ENCODE data around the gene ERC2. TPM values are rescaled to one million over a fixed set of nuclear protein-coding genes. Genes with fewer than 3 reads are reported as not detected.

Gene ERC2
- total and polyA plus RNA-seq, 2 of the 13 experiments (the other 11 are each of a cell fraction or from before 2014, with no cell fraction given), result 0.16 to 0.22 TPM

DNA sequence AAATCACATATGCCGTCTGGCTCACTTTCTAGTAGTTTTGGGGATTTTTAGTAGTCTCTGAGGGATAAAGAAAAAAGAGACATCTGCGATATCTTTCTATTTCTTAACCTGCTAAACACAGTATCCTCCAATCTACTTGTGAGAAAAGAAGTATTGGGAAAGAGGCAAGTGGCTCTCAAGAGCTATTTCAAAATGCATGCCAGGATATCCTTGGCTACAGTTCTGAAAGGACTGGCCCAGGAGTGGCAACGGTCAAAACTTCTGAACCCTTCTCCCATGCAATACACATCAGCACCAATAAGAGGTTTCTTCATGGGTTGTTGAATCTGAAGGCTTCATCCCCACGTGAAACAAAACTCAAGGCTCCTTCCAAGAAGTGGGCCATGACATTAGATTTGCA, 777.1 kb downstream of the ERC2 start:
- no peak overlapping the region for H3K4me2 ChIP-seq (ENCODE audit: low read depth, low read length)
- POLR2A ChIA-PET, result no interaction called here
- DNase-seq (ENCODE audit: low spot score) (no peak), ATAC-seq (no peak), FAIRE-seq (no peak)
- H3K79me2 ChIP-seq (ENCODE audit: insufficient read depth, low read length), result no peaks in the 10 kb centered on the region
- 22% methylated on average over 4 of the region's 4 CpGs for WGBS (ENCODE audit: low lambda C conversion rate)
- no peak overlapping the region for H3K9ac ChIP-seq (ENCODE audit: insufficient read depth, low read depth, low read length)
- H2AFZ ChIP-seq (ENCODE audit: low read length), result no peak overlapping the region
- intact Hi-C loops (cut with micrococcal nuclease; ENCODE audit: unreplicated experiment), result no loop called here
- no peaks in the 10 kb centered on the region for H3K4me1 ChIP-seq (ENCODE audit: insufficient read depth, low read length)
- no peak overlapping the region for H3K27ac ChIP-seq (ENCODE audit: extremely low read length, insufficient read depth, low read length)
- CTCF ChIA-PET (ENCODE audit: low intra/inter-chr PET ratio, low total read pairs), result no interaction called here
- H3K27me3 ChIP-seq (ENCODE audit: control insufficient read depth in 1 of 2, insufficient read depth in 2 of 2, low read length in 2 of 2), result peaks cover 0 to 1% of the 10 kb centered on the region in 2 experiments; a peak in 1 of 5 replicates
- in situ Hi-C loops (cut with HindIII; ENCODE audit: extremely low pct_ligation_motif_present, low pct_unique_long_range_greater_than_20kb), result no loop called here
- H3K4me3 ChIP-seq (replicated peaks in 1 of 3; ENCODE audit: insufficient read depth in 1 of 3, low read depth in 2 of 3, low read length in 3 of 3), result no peak overlapping the region
- H4K20me1 ChIP-seq (ENCODE audit: insufficient read depth, low read length), result no peaks in the 10 kb centered on the region
- BruUV-seq (replicated peaks), result no TSS peak
- H3K36me3 ChIP-seq (replicated peaks in 1 of 2; ENCODE audit: control insufficient read depth in 1 of 2, insufficient read depth in 2 of 2, low read length in 2 of 2), result no peaks in the 10 kb centered on the region
- no peaks in the 10 kb centered on the region for H3K9me3 ChIP-seq (ENCODE audit: low read length)
- TF ChIP-seq ZNF766 (CRISPR knock-in tag; IDR thresholded peaks at IDR 0.05; ENCODE audit: borderline replicate concordance), result no peak
- no peak for TF ChIP-seq ZNF407 (CRISPR knock-in tag; IDR thresholded peaks at IDR 0.05; ENCODE audit: not compliant biosample characterization)
- TF ChIP-seq, protein P1, sequence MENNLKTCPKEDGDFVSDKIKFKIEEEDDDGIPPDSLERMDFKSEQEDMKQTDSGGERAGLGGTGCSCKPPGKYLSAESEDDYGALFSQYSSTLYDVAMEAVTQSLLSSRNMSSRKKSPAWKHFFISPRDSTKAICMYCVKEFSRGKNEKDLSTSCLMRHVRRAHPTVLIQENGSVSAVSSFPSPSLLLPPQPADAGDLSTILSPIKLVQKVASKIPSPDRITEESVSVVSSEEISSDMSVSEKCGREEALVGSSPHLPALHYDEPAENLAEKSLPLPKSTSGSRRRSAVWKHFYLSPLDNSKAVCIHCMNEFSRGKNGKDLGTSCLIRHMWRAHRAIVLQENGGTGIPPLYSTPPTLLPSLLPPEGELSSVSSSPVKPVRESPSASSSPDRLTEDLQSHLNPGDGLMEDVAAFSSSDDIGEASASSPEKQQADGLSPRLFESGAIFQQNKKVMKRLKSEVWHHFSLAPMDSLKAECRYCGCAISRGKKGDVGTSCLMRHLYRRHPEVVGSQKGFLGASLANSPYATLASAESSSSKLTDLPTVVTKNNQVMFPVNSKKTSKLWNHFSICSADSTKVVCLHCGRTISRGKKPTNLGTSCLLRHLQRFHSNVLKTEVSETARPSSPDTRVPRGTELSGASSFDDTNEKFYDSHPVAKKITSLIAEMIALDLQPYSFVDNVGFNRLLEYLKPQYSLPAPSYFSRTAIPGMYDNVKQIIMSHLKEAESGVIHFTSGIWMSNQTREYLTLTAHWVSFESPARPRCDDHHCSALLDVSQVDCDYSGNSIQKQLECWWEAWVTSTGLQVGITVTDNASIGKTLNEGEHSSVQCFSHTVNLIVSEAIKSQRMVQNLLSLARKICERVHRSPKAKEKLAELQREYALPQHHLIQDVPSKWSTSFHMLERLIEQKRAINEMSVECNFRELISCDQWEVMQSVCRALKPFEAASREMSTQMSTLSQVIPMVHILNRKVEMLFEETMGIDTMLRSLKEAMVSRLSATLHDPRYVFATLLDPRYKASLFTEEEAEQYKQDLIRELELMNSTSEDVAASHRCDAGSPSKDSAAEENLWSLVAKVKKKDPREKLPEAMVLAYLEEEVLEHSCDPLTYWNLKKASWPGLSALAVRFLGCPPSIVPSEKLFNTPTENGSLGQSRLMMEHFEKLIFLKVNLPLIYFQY (CRISPR knock-in tag; IDR thresholded peaks at IDR 0.05; ENCODE audit: borderline replicate concordance), result no peak
- TF ChIP-seq KDM2A (CRISPR knock-in tag; IDR thresholded peaks at IDR 0.05; ENCODE audit: borderline replicate concordance, low read depth), result no peak
- TF ChIP-seq YEATS2 (CRISPR knock-in tag; IDR thresholded peaks at IDR 0.05; ENCODE audit: borderline replicate concordance), result no peak
- no peak for TF ChIP-seq FOXK1 (CRISPR knock-in tag; IDR thresholded peaks at IDR 0.05; ENCODE audit: borderline replicate concordance, low read depth)
- no peak for TF ChIP-seq NCOA2 (CRISPR knock-in tag; IDR thresholded peaks at IDR 0.05)
- no peak for TF ChIP-seq TSC22D2 (CRISPR knock-in tag; IDR thresholded peaks at IDR 0.05; ENCODE audit: borderline replicate concordance)
- no peak for TF ChIP-seq ZNF484 (CRISPR knock-in tag; IDR thresholded peaks at IDR 0.05; ENCODE audit: borderline replicate concordance, low read depth)
- TF ChIP-seq, protein P2, sequence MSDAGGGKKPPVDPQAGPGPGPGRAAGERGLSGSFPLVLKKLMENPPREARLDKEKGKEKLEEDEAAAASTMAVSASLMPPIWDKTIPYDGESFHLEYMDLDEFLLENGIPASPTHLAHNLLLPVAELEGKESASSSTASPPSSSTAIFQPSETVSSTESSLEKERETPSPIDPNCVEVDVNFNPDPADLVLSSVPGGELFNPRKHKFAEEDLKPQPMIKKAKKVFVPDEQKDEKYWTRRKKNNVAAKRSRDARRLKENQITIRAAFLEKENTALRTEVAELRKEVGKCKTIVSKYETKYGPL (CRISPR knock-in tag; IDR thresholded peaks at IDR 0.05), result no peak
- TF ChIP-seq RXRB (CRISPR knock-in tag; IDR thresholded peaks at IDR 0.05; ENCODE audit: borderline replicate concordance), result no peak
- TF ChIP-seq MBNL3 (CRISPR knock-in tag; conservative IDR thresholded peaks at IDR 0.05), result no peak
